ENCODE results near the gene GNA14.
"Not testable (repeated sequence)": the region's sequence is repeated elsewhere in the genome, so short reads cannot be mapped to it uniquely, and the experiment has no call there.

Gene GNA14

DNA sequence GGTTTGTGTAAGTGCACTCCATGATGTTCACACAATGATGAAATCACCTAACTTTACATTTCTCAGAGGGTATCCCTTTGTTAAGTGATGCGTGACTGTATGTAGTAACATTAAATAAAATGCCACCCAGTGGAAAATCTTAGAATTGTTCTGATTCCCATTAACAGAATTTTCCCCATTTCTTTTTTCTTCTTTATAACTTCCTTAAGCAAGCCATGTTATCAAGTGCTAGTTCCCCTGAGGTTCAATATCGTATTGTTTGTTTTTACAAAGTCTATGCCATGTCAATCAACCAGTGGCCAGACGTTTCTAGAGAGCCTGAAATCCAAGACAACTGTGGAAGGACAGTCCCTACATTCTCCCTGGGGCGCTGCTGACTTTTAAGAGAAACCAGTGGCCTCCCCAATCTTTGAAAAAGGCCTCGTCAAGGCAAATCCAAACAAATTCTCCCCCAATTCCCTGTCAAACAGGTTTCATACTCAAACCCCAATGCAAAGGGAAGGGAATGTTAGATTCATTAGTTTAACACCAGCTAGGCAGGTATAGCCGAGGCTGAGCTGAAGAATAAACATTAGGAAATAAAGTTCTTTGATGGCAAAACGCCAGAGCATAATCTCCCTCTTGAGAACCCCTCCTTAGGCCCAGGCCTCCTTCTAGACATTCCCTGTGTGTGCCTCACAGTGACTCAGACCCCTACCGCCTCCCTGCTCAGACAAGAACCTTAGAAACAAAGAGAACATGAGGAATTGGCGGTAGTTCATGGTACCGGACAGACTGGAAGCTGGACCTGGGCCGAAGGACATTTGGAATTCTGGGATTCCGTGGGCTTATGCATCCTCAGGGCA is 198.7 kb downstream of the GNA14 start:
- no peak for DNase-seq (ENCODE audit: low read depth)

DNA sequence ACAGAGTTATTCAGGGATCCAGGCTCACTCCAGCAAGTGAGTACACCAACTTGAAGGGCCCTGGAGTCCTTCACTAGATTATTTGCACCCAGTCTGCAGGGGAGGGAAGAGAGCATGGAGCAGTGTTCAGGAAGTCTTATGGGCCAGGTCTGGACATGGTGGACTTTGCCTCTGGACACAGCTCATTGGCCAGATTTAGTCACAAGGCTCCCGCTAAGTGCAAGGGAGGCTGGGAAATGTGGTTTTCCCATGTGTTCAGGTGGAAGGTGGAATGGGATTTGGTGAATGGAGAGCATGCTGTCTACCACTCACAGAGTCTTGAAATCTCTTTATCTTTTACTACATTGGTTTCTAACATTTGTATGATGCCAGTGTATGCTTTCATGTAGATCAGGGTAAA is 200.5 kb downstream of the GNA14 start:
- DNase-seq (ENCODE audit: low read depth) = no peak

DNA sequence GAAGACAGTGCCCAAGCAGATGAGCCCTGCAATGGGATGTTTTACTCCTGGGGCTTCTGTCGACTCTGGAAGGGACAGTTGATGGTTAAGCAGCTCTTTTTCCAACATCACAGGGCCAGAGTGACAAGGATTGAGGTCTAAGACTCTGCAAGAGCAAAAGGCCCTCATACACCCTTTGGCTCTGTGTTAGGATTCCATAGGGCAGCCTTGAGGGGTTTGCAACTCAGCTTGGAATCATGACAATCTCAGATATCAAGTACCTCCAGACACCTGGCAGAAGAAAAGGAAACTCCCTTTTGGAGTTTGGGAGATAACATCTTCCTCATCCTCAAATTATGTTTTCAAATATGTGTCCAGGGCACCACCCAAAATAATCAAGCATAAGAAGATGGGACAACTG is 205.7 kb downstream of the GNA14 start:
- DNase-seq (ENCODE audit: low read depth) = no peak

DNA sequence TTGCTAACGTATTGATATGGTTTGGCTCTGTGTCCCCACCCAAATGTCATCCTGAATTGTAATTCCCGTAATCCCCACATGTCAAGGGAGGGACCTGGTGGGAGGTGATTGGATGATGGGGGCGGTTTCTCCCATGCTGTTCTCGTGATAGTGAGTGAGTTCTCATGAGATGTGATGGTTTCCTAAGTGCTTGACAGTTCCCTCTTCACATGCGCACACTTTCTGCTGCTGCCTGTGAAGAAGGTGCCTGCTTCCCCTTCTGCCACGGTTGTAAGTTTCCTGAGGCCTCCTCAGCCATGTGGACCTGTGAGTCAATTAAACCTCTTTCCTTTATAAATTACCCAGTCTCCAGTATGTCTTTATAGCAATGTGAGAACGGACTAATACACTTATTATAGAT is 207.0 kb downstream of the GNA14 start:
- not testable (repeated sequence) for DNase-seq (ENCODE audit: low read depth)

DNA sequence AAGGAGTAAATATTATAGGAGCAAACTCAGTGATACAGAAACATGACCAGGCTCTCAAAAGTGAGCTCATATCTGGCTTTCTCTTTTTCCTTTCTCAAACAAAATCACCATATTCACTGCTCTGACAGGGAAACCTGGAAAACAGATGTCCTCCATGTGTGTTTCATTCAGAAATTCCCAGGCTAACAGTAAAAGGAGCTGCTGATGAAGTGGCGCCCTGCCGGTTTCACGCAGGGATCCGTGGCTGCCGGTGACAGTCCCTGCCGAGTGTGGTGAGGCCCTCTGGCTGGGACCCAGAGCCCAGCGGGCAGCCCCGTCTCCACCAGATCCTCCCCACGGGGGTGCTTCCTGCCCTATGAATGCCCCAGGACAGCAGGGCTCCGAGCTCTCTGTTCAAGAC is 208.1 kb downstream of the GNA14 start:
- no peak for DNase-seq (ENCODE audit: low read depth)

DNA sequence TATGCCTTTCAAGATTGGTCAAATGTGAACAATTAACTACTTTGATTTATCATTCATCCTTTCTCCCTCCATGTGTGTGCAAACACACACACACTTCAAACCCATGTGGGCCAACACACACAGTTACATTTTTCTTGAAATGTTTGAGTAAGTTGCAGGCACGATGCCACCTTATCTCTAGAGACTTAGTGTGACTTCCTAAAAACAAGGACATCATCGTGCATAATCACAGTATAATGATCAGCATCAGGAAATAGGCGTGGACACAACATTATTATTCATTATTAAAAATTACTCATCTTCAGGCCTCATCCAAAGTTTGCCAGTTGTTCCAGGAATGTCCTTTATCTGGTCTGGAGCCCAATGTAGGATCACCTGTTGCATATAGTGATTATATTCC is 209.5 kb downstream of the GNA14 start:
- DNase-seq (ENCODE audit: low read depth) = no peak

DNA sequence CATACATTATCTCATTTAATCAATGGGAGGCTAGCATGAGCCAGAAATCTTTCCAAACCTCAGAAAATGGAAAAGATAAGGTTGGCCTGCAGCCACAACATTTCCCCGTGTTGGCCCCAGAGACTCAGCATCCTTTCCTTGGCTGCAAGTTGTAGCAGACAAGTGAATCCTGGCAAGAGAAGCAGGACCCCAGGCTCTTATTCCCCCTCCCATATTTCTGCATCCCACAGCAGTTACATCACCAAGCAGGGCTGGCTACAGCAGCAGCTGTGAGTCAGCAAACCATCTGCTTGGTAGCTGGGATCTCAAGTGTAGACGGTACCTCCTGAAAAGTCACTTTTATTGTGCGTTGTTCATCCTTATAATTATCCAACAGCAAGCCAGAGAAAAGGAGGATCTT is 212.4 kb downstream of the GNA14 start:
- DNase-seq (ENCODE audit: low read depth) = no peak

DNA sequence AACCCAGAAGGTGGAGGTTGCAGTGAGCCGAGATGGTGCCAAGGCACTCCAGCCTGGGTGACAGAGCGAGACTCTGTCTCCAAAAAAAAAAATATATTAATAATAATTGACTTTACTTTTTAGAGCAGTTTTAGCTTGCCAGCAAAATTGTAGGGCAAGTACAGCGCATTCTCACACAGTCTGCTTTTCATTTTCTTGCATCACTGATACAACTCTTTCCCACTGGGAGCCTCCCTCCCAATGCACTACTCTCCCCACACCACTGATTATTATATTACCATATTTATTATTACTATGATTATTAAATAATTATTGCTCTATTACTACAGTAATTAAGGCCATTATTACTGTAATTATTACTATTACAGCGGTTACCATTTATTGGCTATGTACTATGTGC is 212.8 kb downstream of the GNA14 start:
- DNase-seq (ENCODE audit: low read depth) = no peak

DNA sequence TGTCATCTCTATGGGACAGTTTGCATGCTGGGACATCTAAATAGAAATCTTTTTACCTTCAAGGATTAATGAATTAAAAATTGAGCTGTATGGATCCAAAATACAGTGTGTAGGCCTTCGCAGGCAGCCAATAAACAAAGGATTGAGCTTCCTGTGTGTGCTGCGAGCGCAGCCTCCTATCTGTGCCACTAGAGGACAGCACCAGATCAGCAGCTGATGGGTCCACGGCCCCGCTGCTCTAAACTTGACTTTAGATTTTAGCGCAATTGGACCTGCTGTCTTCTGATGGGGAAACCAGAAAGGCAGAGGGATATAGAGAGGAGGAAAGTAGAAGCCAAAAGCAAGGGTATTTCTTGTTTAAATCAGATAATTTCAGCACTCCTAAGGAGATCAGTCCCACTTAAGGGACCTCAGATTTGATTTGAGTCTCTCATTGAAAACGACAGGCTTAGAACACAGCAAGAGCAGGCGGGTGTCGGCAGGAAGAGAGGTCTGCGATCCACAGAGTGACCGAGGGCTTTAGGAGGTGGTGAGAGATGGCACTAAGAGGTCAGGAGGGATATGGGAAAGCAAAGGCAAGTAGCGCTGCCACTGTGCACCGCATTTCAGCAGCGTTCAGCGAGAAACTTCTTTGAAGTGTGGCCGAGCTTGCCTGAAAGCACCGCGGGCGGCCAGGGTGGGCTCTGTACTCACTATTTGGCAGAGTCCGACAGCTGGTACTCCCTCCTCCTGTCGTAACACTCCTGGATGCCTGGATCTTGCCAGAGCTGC is 214.3 kb downstream of the GNA14 start:
- DNase-seq (ENCODE audit: low read depth) = no peak

DNA sequence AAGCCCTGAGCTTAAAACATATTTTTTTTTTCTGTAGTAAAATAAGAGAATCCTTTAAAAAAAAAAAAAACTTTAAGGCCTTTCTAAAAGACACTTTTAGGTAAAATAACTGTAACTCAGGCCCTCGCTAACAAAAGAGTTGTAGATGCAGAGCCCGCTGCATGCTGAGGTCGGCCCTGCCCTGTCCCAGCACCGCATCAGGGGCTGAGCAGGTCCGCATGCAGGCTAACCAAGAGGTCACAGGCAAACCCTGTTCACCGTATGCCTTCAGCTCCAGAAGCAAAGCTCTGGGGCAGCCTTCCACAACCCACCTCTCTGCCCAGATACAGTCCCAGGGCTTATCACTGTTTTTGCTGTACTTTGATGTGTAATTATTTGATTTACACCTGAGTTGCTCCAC is 216.1 kb downstream of the GNA14 start:
- DNase-seq (ENCODE audit: low read depth) = no peak

DNA sequence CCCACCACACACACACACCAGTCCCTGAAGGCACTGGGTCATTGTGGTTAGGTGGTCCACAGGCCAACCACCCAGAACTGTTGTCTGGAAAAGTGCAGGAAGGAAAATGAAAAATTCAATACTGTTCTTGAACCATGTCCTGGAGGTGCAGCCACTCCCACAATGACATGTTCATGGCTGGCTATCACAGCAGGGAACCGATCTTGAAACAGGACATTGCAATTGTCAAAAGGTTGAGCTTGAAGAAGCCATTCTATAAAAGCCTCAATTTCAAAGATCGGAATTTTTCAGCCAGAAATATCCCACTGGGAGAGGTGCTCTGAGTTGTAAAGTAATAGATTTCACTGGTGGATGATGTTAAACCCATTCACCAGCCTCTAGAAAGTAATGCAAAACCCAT is 218.2 kb downstream of the GNA14 start:
- DNase-seq (ENCODE audit: low read depth) = no peak

DNA sequence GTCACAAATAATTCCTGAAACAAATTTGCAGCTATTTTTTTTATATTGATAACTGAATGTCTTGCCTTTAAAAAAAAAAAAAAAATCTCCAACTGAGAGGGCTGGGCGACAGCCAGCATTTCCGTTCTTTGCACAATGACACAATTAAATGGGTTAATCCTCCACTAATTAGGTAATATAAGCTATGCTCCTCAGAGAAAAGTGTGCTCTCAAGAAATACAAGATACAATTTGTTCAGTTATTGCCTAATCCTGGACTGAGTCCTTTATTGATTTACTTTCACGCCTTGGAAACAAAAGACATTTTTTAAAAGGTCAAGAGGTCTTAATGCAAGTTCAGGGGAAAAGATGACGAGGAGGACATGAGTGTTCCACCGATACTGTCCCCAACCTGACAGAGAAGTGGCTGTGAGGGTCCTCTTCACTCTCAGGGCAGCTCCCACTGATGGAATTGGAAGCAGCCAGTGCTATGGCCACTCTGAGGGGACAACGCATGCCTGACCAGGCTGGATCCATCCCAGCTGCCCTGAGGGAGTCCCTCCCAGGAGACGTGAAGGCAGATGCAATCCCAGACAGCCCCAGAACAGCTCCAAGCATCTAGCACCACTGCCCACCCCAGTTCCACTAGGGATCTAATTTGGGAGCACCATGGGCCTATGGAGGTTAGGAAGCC is 220.7 kb downstream of the GNA14 start:
- no peak for DNase-seq (ENCODE audit: low read depth)

DNA sequence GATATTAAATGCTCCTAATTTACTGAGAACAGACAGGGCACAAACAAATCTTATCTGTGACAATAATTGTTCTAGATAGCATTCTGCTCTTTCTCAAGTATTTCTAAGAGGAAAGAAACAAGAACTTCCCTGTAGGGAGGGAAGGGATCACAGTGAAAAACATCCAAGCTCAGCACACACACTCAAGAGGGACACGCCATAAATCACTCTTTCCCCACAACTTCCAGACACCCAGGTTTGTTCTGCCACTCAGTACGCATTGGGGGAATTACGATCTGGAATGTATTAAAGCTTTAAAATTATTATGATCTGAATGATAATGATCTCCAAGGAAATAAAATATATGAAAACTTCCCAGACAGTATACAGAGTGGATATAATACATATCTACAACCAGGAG is 221.4 kb downstream of the GNA14 start:
- no peak for DNase-seq (ENCODE audit: low read depth)

DNA sequence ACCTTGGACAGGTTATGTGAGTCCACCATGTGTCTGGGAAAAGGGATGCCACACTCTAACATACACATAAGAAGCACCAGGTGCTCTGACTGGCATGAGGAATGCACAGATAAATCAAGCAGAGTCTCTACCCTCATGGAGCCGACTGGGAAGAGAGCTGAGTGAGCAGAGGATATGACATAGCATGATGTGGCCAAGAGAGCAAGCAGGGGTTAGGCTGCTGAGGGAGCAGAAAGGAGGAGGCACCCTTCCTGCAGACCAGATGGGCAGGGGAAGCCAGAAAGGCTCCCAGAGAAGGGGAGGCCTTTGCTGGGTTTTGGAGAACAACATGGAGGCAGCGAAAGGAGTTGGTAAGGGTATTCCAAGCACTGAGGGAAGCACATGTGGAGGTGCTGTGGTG is 223.1 kb downstream of the GNA14 start:
- DNase-seq (ENCODE audit: low read depth) = no peak

DNA sequence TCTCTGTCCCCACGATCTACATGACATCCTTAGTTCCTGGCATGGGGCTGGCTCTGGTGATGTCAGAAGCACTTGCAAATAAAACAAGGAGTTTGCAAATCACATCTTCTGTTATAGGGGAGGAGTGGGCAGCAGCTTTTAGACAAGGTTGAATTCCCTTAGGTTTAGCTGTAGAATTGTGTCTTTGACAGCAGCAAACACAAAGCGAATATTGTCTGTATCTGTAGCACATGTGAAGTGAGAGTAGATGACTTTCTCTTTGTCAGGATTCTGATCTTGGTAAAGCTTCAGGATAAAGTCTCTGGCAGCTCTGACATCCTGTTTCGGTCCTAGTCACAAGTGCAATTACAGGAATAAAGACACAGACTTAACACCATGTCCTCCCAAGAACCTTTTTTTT is 224.3 kb downstream of the GNA14 start:
- DNase-seq (ENCODE audit: low read depth) = no peak

DNA sequence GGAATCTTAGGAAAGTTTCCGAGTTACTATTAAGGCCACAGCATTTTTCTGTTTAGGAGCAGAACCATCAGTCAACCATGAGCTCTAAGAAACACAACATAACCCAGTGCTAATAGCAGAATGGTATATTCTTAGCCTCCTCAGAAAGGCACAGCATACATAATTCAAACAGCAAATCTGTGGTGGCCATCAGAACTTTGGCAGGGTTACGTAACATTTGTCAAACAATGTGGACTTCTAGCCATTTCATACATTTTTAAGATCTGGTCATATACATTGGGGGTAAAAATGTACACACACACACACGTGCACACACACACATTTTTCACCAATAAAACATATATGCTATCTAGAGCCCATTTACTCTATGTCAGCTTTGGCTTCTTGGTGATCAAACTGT is 225.2 kb downstream of the GNA14 start:
- DNase-seq (ENCODE audit: low read depth) = no peak

DNA sequence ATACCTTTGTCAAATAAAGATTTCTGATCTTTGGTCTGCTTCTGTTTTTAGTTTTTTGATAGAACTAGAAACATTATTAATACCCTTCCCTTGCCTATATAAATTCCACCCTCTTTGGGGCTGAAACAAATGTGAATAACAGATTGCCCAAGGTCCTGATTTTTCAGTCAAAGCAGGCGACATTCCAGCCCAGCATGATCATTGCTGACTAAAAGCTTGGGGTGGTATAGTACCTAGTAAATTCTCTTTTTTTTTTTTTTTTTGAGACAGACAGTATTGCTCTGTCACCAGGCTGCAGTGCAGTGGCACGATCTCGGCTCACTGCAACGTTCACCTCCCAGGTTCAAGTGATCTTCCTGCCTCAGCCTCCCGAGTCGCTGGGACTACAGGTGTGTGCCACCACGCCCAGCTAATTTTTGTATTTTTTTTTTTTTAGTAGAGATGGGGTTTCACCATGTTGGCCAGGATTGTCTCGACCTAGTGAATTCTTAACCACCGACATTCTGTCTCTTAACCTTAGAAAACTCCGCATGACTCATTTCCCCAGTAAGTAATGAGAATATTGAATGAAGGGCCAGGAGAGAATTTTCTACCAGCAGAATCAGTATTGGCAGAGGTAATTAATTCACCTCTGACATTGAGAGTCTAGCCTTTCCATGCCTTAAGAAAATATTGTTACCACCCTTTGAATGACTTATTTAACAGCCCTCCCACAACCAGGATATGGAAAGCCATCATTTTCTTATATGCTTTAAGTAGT is 226.4 kb downstream of the GNA14 start:
- DNase-seq (ENCODE audit: low read depth) = no peak

DNA sequence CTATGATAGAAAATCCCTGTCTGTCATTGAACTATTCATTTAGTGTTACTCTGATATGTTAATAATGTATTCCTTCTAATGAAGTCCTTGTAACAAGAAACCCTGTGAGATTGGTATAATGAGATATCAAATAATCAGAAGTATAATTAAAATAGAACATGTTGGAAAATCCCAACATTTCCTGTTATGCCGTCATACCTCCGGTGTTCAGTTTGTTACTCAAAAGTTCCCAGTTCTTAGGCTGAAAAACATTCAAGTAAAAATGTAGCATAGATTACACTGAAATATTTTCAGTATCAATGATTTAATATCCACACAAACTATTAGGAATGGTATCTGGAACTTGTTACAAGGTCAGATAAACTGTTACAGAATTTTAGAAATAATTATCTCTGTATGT is 227.5 kb downstream of the GNA14 start:
- no peak for DNase-seq (ENCODE audit: low read depth)

DNA sequence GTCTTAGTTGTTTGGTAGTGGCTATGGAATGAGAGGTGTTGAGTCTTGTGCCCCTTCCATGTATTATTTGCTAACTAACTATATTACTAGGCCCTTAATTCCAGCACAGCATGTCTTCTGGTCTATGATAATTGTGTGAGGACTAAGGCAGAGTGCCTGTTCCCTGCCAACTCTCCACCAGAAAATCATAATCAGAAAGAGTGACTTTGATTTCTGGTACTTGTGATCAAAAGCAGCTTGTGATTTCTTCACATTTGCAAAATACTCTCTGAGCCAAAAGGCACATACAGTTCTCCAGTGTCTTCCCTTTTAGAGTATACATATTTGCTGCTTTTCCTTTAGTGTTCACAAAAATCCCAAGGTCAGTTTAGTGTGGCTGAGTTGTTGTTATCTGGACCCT is 229.9 kb downstream of the GNA14 start:
- no peak for DNase-seq (ENCODE audit: low read depth)

DNA sequence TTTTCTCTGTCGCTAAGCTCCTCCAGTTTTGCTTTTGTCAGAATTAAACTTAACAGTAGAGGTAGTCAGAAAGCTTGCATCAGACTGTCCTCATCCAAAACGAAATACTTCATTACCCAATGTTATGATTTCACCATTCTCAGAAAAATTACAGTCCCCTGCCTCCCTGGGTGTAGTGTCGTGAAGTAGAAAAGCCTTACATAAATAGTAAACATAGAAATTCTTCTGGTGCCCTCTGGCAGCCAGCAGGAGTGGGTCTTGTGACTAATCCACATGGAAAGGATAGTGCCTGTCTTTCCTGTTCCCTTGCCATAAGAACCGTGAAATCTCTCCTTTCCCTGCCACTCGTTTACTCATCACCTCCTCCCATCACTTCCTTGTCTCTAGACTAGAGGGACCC is 230.6 kb downstream of the GNA14 start:
- DNase-seq (ENCODE audit: low read depth) = no peak

DNA sequence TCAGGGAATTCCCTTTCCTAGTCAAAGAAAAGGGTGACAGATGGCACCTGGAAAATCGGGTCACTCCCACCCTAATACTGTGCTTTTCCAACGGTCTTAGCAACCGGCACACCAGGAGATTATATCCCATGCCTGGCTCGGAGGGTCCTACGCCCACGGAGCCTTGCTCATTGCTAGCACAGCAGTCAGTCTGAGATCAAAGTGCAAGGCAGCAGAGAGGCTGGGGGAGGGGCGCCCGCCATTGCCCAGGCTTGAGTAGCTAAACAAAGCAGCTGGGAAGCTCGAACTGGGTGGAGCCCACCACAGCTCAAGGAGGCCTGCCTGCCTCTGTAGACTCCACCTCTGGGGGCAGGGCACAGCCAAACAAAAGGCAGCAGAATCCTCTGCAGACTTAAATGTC is 239.6 kb downstream of the GNA14 start:
- DNase-seq (ENCODE audit: low read depth) = not testable (repeated sequence)

DNA sequence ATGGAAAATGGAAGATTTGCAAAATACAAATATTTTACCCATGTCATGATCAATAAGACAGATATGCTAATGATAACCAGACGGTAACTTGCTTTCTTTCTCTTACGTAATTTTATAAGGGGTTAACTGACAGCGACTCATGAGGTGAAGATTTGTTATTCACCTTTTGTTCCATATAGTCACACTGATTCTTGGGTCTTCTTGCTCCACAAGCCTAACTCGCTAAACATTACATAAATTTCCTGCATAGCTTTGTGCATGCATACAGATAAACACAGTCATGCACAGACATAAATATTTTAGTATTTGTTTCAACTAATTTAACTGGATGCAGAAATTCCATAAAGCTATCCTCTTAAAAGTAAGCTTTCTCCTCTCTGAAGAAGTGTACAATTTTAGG is 244.9 kb downstream of the GNA14 start:
- DNase-seq (ENCODE audit: low read depth) = no peak

All from stimulated activated CD8-positive, alpha-beta memory T cell treated with anti-CD3 and anti-CD28 coated beads, Interleukin-15, amount 100 ng/mL, for 24 hours (primary cell).